ENCODE measurements around the gene BMP6. TPM values are rescaled to one million over a fixed set of nuclear protein-coding genes. Genes with fewer than 3 reads are reported as not detected.

The BMP6 gene
- total and polyA plus RNA-seq, 2 of the 8 experiments (the other 6 are each of a cell fraction or from before 2014, with no cell fraction given) = 2.0 to 2.1 TPM

GRCh38 chr6:7905416-7905815, 179.5 kb downstream of the BMP6 start:
- peaks cover 13% of the 10 kb centered on the region for H3K79me1 ChIP-seq (ENCODE audit: low read depth, low read length)
- no peak overlapping the region for H2BK12ac ChIP-seq (ENCODE audit: low read depth, low read length)
- H4K5ac ChIP-seq (ENCODE audit: insufficient read length, low read depth, low read length) = no peak overlapping the region
- H4K91ac ChIP-seq (replicated peaks; ENCODE audit: insufficient read length, low read length) = no peak overlapping the region
- no peak overlapping the region for H2BK15ac ChIP-seq (ENCODE audit: low read length)
- no peak overlapping the region for H3K27ac ChIP-seq (ENCODE audit: low read depth, low read length)
- H3K36me3 ChIP-seq (ENCODE audit: control insufficient read depth in 2 of 4, insufficient read depth in 4 of 4, low read length in 3 of 4) = peaks cover 12 to 39% (median 36%) of the 10 kb centered on the region in 4 experiments
- no peak overlapping the region for H2BK120ac ChIP-seq (replicated peaks; ENCODE audit: low read depth, low read length)
- peaks cover 4% of the 10 kb centered on the region; the same call in 1 of the 2 replicates for H3K23me2 ChIP-seq (ENCODE audit: low read depth, low read length)
- no peak overlapping the region for H3K14ac ChIP-seq (ENCODE audit: insufficient read length)
- DNase-seq (ENCODE audit: low read depth in 1 of 2, low spot score in 2 of 2) (no peak), FAIRE-seq (no peak)
- H2AFZ ChIP-seq (ENCODE audit: low read length) = no peak overlapping the region
- ChIA-PET POLR2A (ENCODE audit: partially characterized antibody) (interaction anchor here (1.0 kb wide), 1 partner anchor 16 kb away, joined by 3 read pairs; no protein-coding TSS in a partner anchor), CTCF (ENCODE audit: partially characterized antibody) (interaction anchor here (1.0 to 1.3 kb wide), 2 partner anchors 25 to 87 kb away, joined by 3 to 4 read pairs; no protein-coding TSS in a partner anchor)
- no peak overlapping the region for H3K23ac ChIP-seq (ENCODE audit: insufficient read length)
- no peak overlapping the region for H2BK5ac ChIP-seq (ENCODE audit: low read depth, low read length)
- 94% methylated on average over 2 of the region's 2 CpGs; no CpG with 5 or more reads in 1 of the 2 experiments for WGBS, 2 experiments (ENCODE audit: extremely low coverage in 1 of 2, insufficient coverage in 1 of 2, insufficient read length in 1 of 2, insufficient replicate concordance in 2 of 2, low coverage in 1 of 2, low lambda C conversion rate in 2 of 2, missing lambda C conversion rate in 1 of 2)
- H4K20me1 ChIP-seq (replicated peaks in 1 of 2; ENCODE audit: control insufficient read depth in 1 of 2, insufficient read depth in 2 of 2, low read length in 2 of 2) = peaks cover 10 to 16% of the 10 kb centered on the region in 2 experiments
- H3K56ac ChIP-seq (replicated peaks; ENCODE audit: insufficient read length, low read depth, low read length) = no peak overlapping the region
- no peaks in the 10 kb centered on the region for H3K9me3 ChIP-seq (ENCODE audit: insufficient read depth in 2 of 2, low read depth in 1 of 2, low read length in 1 of 2)
- H3K27me3 ChIP-seq (replicated peaks in 1 of 4; ENCODE audit: control insufficient read depth in 3 of 4, extremely low read depth in 1 of 4, insufficient read depth in 3 of 4, low read length in 3 of 4) = no peaks in the 10 kb centered on the region
- H3K18ac ChIP-seq (ENCODE audit: extremely low read depth, low read length) = no peak overlapping the region
- H3K4me1 ChIP-seq (replicated peaks in 1 of 4; ENCODE audit: control insufficient read depth in 3 of 4, insufficient read depth in 4 of 4, low read length in 3 of 4) = peaks cover 0 to 7% (median 3%) of the 10 kb centered on the region in 4 experiments; a peak in 4 of 7 replicates
- no peak overlapping the region for H3K4me2 ChIP-seq (ENCODE audit: insufficient read depth in 1 of 2, low read depth in 2 of 2, low read length in 2 of 2)
- no peak overlapping the region for H3K4me3 ChIP-seq (ENCODE audit: extremely low read depth in 1 of 4, insufficient read depth in 2 of 4, low read depth in 3 of 4, low read length in 4 of 4)
- H3K9ac ChIP-seq (replicated peaks in 1 of 4; ENCODE audit: extremely low read depth in 1 of 4, low read depth in 3 of 4, low read length in 3 of 4) = no peak overlapping the region
- H2BK20ac ChIP-seq (ENCODE audit: low read length) = no peak overlapping the region
- no peak overlapping the region for H4K8ac ChIP-seq (ENCODE audit: extremely low read depth, insufficient read depth, low read length)
- H3K79me2 ChIP-seq (ENCODE audit: control insufficient read depth in 1 of 2, insufficient read depth in 2 of 2, low read length in 2 of 2) = peaks cover 14 to 48% of the 10 kb centered on the region in 2 experiments
- no peak overlapping the region for H2AK5ac ChIP-seq (ENCODE audit: low read depth, low read length)
- no peak overlapping the region for H3K4ac ChIP-seq (replicated peaks; ENCODE audit: insufficient read length, low read depth, low read length)
- TF ChIP-seq SP1 (IDR thresholded peaks at IDR 0.05; ENCODE audit: low read depth, low read length) (no peak), CTCF (IDR thresholded peaks at IDR 0.05; ENCODE audit: control extremely low read depth in 1 of 3, insufficient read depth in 1 of 3, low read depth in 1 of 3, low read length in 3 of 3) (no peak), EP300 (IDR thresholded peaks at IDR 0.05; ENCODE audit: borderline replicate concordance in 1 of 2, low read depth in 2 of 2, low read length in 2 of 2) (no peak), E2F6 (IDR thresholded peaks at IDR 0.05) (no peak), KDM5A (IDR thresholded peaks at IDR 0.05; ENCODE audit: low read length) (no peak), KDM1A (IDR thresholded peaks at IDR 0.05; ENCODE audit: borderline replicate concordance, low read length) (no peak), YY1 (IDR thresholded peaks at IDR 0.05; ENCODE audit: low read depth, low read length) (no peak), ZNF274 (IDR thresholded peaks at IDR 0.05; ENCODE audit: borderline replicate concordance, extremely low read depth, low read length) (no peak), KDM4A (IDR thresholded peaks at IDR 0.05; ENCODE audit: low read depth, low read length, severe bottlenecking) (no peak), SAP30 (IDR thresholded peaks at IDR 0.05; ENCODE audit: insufficient read depth, insufficient replicate concordance, low read length) (no peak)

Measured in H1 (cell line).